GM12874 (cell line): ENCODE data around the gene ZFX.

ENCODE experiments used
- CTCF ChIP-seq: IDR thresholded peaks from 2 replicates; pipeline ENCODE4 v1.5.1; 2011; ENCODE audit warnings: low read depth, mild to moderate bottlenecking, control low read depth, low read length, moderate library complexity; ENCODE audit not compliant: insufficient read depth

Gene ZFX

GRCh38 chrX:24149351-24150050, at the start of gene ZFX:
Gene ZFX (plus strand): TSS chrX:24149729. CDS start chrX:24172743, 23,014 bp downstream.
- 0 out of 2 replicates have a peak, but pooled peaks have one; percentile 6 for TF ChIP-seq CTCF

- TF ChIP-seq CTCF: no peak
These were observed 48.8 kb upstream of the ZFX start for GRCh38 chrX:24100713-24101112.

- TF ChIP-seq CTCF: no peak
These were observed 39.5 kb upstream of the ZFX start for GRCh38 chrX:24110069-24110468.

- TF ChIP-seq CTCF: no peak
These were observed 36.3 kb upstream of the ZFX start for GRCh38 chrX:24113181-24113580.

GRCh38 chrX:24117258-24117657, 32.3 kb upstream of the ZFX start:
- no peak for TF ChIP-seq CTCF

GRCh38 chrX:24124244-24124799, 25.2 kb upstream of the ZFX start:
- TF ChIP-seq CTCF: no peak

- TF ChIP-seq CTCF: no peak
These were observed 24.4 kb upstream of the ZFX start for GRCh38 chrX:24125028-24125612.
